ENCODE data around the gene MED26.

Gene MED26

DNA sequence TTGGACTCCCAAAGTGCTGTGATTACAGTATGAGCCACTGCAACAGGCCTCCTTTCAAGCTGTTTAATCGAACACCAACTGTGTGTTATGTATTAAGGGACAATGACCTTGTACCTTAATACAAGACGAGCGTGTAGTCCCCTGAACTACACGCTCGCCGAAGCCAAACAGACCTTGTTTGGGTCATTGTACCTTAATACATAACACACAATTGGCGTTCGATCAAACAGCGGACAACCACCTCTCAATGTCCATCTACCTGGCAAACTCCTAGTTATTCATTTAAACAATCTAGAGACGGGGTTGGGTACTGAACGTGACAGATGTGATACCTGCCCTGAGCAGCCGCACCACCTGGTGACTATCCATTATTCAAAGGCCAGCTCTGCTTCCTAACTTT lies 87.1 kb downstream of the MED26 start:
- no peak for DNase-seq (ENCODE audit: low spot score)
- TF ChIP-seq, protein P1, sequence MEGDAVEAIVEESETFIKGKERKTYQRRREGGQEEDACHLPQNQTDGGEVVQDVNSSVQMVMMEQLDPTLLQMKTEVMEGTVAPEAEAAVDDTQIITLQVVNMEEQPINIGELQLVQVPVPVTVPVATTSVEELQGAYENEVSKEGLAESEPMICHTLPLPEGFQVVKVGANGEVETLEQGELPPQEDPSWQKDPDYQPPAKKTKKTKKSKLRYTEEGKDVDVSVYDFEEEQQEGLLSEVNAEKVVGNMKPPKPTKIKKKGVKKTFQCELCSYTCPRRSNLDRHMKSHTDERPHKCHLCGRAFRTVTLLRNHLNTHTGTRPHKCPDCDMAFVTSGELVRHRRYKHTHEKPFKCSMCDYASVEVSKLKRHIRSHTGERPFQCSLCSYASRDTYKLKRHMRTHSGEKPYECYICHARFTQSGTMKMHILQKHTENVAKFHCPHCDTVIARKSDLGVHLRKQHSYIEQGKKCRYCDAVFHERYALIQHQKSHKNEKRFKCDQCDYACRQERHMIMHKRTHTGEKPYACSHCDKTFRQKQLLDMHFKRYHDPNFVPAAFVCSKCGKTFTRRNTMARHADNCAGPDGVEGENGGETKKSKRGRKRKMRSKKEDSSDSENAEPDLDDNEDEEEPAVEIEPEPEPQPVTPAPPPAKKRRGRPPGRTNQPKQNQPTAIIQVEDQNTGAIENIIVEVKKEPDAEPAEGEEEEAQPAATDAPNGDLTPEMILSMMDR (IDR thresholded peaks at IDR 0.05; ENCODE audit: borderline replicate concordance, control extremely low read depth, extremely low read depth, insufficient read depth, missing control alignments), result no peak
- in situ Hi-C loops (cut with MboI; ENCODE audit: low sequenced_read_pairs, unreplicated experiment), result no loop called here

DNA sequence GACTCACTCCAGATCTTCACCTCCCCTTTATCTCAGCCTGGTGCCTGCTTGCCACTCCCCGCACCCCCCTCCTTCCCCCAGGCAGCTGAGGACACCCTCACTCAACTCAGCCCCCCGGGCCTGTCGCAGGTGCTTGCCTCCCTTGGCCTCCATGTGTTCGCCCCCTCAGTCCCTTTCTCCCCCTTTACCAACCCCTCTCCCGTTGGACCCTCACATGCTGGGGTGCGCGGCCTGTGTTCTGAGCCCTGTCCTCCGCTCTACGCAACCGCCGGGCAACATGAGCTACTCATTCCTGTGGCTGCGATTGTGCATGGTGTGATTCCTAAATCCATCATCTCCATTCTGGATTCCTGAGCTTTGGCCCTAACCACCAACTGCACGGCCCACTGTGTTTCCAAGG lies 90.9 kb downstream of the MED26 start:
- TF ChIP-seq, protein P1 (IDR thresholded peaks at IDR 0.05; ENCODE audit: borderline replicate concordance, control extremely low read depth, extremely low read depth, insufficient read depth, missing control alignments), result no peak
- no peak for DNase-seq (ENCODE audit: low spot score)
- in situ Hi-C loops (cut with MboI; ENCODE audit: low sequenced_read_pairs, unreplicated experiment), result no loop called here

DNA sequence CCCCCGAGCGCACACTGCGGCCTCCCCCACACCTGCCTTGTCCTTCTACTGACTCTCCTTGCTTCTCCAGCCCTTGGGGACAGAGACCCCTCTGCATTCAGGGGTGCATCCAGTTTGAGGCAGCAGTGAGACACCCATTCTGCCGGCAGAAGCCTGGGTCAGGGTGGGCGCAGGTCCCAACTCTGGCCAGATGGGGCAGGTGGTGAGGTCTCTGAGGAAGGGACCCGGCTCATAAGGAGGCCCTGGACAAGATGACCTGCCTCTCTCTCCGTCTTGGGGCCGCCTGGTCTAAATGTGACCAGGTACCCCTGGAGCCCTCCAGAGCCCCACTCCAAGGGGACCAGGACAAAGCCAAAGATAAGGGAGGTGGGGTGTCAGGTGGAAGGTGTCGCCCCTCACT lies 91.9 kb downstream of the MED26 start:
- TF ChIP-seq, protein P1 (IDR thresholded peaks at IDR 0.05; ENCODE audit: borderline replicate concordance, control extremely low read depth, extremely low read depth, insufficient read depth, missing control alignments), result no peak
- in situ Hi-C loops (cut with MboI; ENCODE audit: low sequenced_read_pairs, unreplicated experiment), result no loop called here
- DNase-seq (ENCODE audit: low spot score), result no peak

DNA sequence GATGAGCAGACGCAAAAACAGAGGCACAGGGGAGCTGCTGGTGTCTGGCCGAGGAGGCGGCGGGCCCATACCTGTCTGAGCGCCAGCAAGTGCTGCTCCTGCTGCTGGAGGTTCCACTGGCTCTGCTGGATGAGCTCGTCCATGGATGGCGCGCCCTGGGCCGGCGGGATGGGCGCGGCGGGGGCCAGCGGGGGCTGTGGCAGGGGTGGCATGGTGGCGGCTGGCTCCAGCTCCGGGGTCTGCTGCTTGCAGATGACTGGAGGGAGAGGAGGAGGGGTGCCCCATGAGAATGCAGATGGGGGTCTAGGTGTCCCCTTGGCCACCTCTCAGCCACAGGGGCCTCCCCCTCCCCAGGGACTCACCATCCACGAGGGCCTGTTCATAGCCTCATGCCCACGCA lies 92.6 kb downstream of the MED26 start:
- no peak for DNase-seq (ENCODE audit: low spot score)
- in situ Hi-C loops (cut with MboI; ENCODE audit: low sequenced_read_pairs, unreplicated experiment), result no loop called here
- TF ChIP-seq, protein P1 (IDR thresholded peaks at IDR 0.05; ENCODE audit: borderline replicate concordance, control extremely low read depth, extremely low read depth, insufficient read depth, missing control alignments), result no peak

DNA sequence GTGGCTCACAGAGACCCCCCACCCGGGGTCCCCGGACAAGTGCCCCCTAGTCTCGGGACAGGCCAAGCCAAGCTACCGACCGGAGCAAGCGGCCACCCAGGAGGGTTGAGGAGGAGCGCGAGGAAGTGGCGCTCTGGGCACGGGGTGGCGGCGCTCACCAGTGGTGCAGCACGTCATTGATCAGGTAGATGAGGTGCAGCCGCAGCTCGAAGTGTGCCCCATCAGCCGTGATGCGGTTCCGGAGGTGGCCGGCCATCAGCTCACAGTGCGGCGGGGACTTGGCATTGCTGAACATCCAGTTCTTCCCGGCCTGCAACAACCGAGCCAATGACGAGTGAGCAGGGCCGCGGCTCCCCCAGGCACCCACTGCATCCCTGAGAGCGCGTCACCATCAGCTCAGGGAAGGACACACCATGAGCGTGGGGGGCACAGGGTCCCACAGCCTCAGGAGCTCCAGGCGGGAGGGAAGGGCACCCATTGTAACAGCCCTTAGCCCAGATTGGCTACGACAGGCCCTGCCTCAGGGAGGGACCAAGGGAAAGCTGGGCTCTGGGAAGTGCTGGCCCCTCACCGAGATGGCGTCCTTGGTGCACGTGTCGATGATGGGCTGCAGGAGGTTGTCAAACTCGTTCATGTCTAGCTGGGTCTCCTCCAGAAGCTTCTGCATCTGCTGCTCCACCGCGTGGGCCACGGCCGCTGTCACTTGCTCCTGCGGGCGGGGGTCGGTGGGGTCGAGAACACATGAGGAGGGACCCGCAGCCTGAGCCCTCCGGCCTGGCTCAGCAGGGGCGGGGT lies 95.4 kb downstream of the MED26 start:
- TF ChIP-seq, protein P1 (IDR thresholded peaks at IDR 0.05; ENCODE audit: borderline replicate concordance, control extremely low read depth, extremely low read depth, insufficient read depth, missing control alignments), result no peak
- in situ Hi-C loops (cut with MboI; ENCODE audit: low sequenced_read_pairs, unreplicated experiment), result no loop called here

DNA sequence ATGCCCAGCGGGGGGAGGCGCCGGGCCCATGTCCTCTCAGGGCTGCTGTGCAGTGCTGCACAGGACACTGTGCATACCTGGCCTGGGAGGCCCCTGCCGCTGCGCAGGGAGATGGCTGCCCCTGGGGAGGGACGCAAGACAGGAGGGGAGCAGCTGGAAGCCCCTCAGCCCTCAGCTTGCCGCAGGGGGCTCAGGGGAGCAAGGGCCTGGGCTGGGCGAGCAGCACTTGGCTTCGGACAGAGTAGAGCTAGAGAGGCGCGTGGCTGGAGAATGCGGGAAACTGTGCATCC lies 96.7 kb downstream of the MED26 start:
- DNase-seq (ENCODE audit: low spot score), result no peak
- TF ChIP-seq, protein P1 (IDR thresholded peaks at IDR 0.05; ENCODE audit: borderline replicate concordance, control extremely low read depth, extremely low read depth, insufficient read depth, missing control alignments), result no peak
- in situ Hi-C loops (cut with MboI; ENCODE audit: low sequenced_read_pairs, unreplicated experiment), result no loop called here

More for the DNA sequence above, 95.4 kb downstream of the MED26 start:
- DNase-seq (ENCODE audit: low spot score), result no peak
